Limb (tissue), 2 donors: ENCODE data around the gene TRIM47.
A peak's percentile ranks its signal among the peaks of the same experiment; 100 is the strongest.

Source experiments
- DNase-seq, 2 donors: peaks; one replicate each; pipeline ENCODE4 v3.0.0-alpha.2; 2016; ENCODE audit errors: extremely low spot score in 2 of 2

TRIM47 gene

GRCh38 chr17:75878174-75878998, at the start of gene TRIM47:
Gene TRIM47, minus strand, starts transcription at chr17:75878581. Its CDS starts 33 bp downstream, at chr17:75878548.
- DNase-seq: peak; percentile 39 to 72

- DNase-seq: no peak
These were observed 49.0 kb upstream of the TRIM47 start for GRCh38 chr17:75927286-75927922.

GRCh38 chr17:75926456-75926855, 48.1 kb upstream of the TRIM47 start:
- DNase-seq: no peak

- DNase-seq: no peak
These were observed 47.5 kb upstream of the TRIM47 start for GRCh38 chr17:75925912-75926311.

GRCh38 chr17:75925103-75925502, 46.7 kb upstream of the TRIM47 start:
- no peak for DNase-seq

GRCh38 chr17:75922963-75923874, 44.8 kb upstream of the TRIM47 start:
- no peak for DNase-seq

- no peak for DNase-seq
These were observed 44.0 kb upstream of the TRIM47 start for GRCh38 chr17:75922173-75922961.

GRCh38 chr17:75921596-75921995, 43.2 kb upstream of the TRIM47 start:
- DNase-seq: no peak

GRCh38 chr17:75920045-75920560, 41.7 kb upstream of the TRIM47 start:
- no peak for DNase-seq

GRCh38 chr17:75919611-75920010, 41.2 kb upstream of the TRIM47 start:
- no peak for DNase-seq

- DNase-seq: no peak
These were observed 39.6 kb upstream of the TRIM47 start for GRCh38 chr17:75917917-75918445.

- no peak for DNase-seq
These were observed 38.9 kb upstream of the TRIM47 start for GRCh38 chr17:75917141-75917916.

- no peak for DNase-seq
These were observed 36.9 kb upstream of the TRIM47 start for GRCh38 chr17:75915268-75915667.

- DNase-seq: no peak
These were observed 36.4 kb upstream of the TRIM47 start for GRCh38 chr17:75914643-75915267.

GRCh38 chr17:75913537-75914210, 35.3 kb upstream of the TRIM47 start:
- DNase-seq: no peak

GRCh38 chr17:75910699-75911098, 32.3 kb upstream of the TRIM47 start:
- DNase-seq: no peak

- no peak for DNase-seq
These were observed 31.5 kb upstream of the TRIM47 start for GRCh38 chr17:75909812-75910274.

GRCh38 chr17:75909051-75909811, 30.9 kb upstream of the TRIM47 start:
- DNase-seq: no peak
